Measurements from ENCODE around the gene CIT.

GRCh38 chr12:119784673-119785072, 92.4 kb downstream of the CIT start:
- no peak for TF ChIP-seq POLR2A (IDR thresholded peaks at IDR 0.05; ENCODE audit: low read depth, low read length)
- TF ChIP-seq POLR2AphosphoS5 (IDR thresholded peaks at IDR 0.05; ENCODE audit: low read depth, low read length): no peak
- TF ChIP-seq TAF1 (IDR thresholded peaks at IDR 0.05; ENCODE audit: low read depth, low read length): no peak
- TF ChIP-seq SPI1 (IDR thresholded peaks at IDR 0.05; ENCODE audit: low read depth, low read length): no peak
- no peak for TF ChIP-seq POU2F2 (IDR thresholded peaks at IDR 0.05; ENCODE audit: low read depth, low read length)
- no peak for TF ChIP-seq PAX5 (IDR thresholded peaks at IDR 0.05; ENCODE audit: insufficient read depth, low read length, severe bottlenecking)

Measured in GM12891 (cell line).